Loucy (cell line): Measurements from ENCODE around the gene SDK1.

Source experiments
- CTCF ChIP-seq: fragments of 200-600 bp; sonication (generic); conservative IDR thresholded peaks from 2 replicates; pipeline ENCODE4 v1.5.1; 2014; ENCODE audit warnings: mild to moderate bottlenecking, antibody characterized with exemption, low read length
- EZH2phosphoT487 ChIP-seq: fragments of 200-600 bp; IDR thresholded peaks from 2 replicates; pipeline ENCODE4 v1.6.1; 2018; ENCODE audit warnings: antibody characterized with exemption, mild to moderate bottlenecking, moderate library complexity, borderline replicate concordance

- TF ChIP-seq CTCF (no peak), EZH2phosphoT487 (no peak)
These were observed 809.4 kb downstream of the SDK1 start for GRCh38 chr7:4110438-4110837.
